ENCODE measurements around the gene GFRA1.

The GFRA1 gene

GRCh38 chr10:116108095-116108494 lies 164.9 kb downstream of the GFRA1 start:
- TF ChIP-seq CTCF (IDR thresholded peaks at IDR 0.05; ENCODE audit: low read depth, low read length), result no peak
- H3K4me3 ChIP-seq (ENCODE audit: low read depth, low read length), result no peak overlapping the region
- in situ Hi-C loops (cut with HindIII; ENCODE audit: low sequenced_read_pairs), result no loop called here
- no peak for DNase-seq (ENCODE audit: low read depth, low spot score)

- no peak for TF ChIP-seq CTCF (IDR thresholded peaks at IDR 0.05; ENCODE audit: low read depth, low read length)
- DNase-seq (ENCODE audit: low read depth, low spot score), result no peak
- in situ Hi-C loops (cut with HindIII; ENCODE audit: low sequenced_read_pairs), result no loop called here
- no peak overlapping the region for H3K4me3 ChIP-seq (ENCODE audit: low read depth, low read length)
Observed at GRCh38 chr10:116106611-116107010, 166.4 kb downstream of the GFRA1 start.

- no peak for DNase-seq (ENCODE audit: low read depth, low spot score)
- TF ChIP-seq CTCF (IDR thresholded peaks at IDR 0.05; ENCODE audit: low read depth, low read length), result no peak
- H3K4me3 ChIP-seq (ENCODE audit: low read depth, low read length), result no peak overlapping the region
- in situ Hi-C loops (cut with HindIII; ENCODE audit: low sequenced_read_pairs), result no loop called here
Observed at GRCh38 chr10:116105264-116105663, 167.7 kb downstream of the GFRA1 start.

- no peak overlapping the region for H3K4me3 ChIP-seq (ENCODE audit: low read depth, low read length)
- in situ Hi-C loops (cut with HindIII; ENCODE audit: low sequenced_read_pairs), result no loop called here
- TF ChIP-seq CTCF (IDR thresholded peaks at IDR 0.05; ENCODE audit: low read depth, low read length), result no peak
- DNase-seq (ENCODE audit: low read depth, low spot score), result no peak
Observed at GRCh38 chr10:116104210-116104932, 168.6 kb downstream of the GFRA1 start.

- no peak overlapping the region for H3K4me3 ChIP-seq (ENCODE audit: low read depth, low read length)
- in situ Hi-C loops (cut with HindIII; ENCODE audit: low sequenced_read_pairs), result no loop called here
- TF ChIP-seq CTCF (IDR thresholded peaks at IDR 0.05; ENCODE audit: low read depth, low read length), result no peak
- no peak for DNase-seq (ENCODE audit: low read depth, low spot score)
Observed at GRCh38 chr10:116103668-116104067, 169.3 kb downstream of the GFRA1 start.

- in situ Hi-C loops (cut with HindIII; ENCODE audit: low sequenced_read_pairs), result no loop called here
- no peak for TF ChIP-seq CTCF (IDR thresholded peaks at IDR 0.05; ENCODE audit: low read depth, low read length)
- DNase-seq (ENCODE audit: low read depth, low spot score), result peak; percentile 52
- H3K4me3 ChIP-seq (ENCODE audit: low read depth, low read length), result no peak overlapping the region
Observed at GRCh38 chr10:116101616-116102315, 171.2 kb downstream of the GFRA1 start.
